Progenitor cell of endocrine pancreas (in vitro differentiated cells): ENCODE measurements around the gene PXDN. TPM values are rescaled to one million over a fixed set of nuclear protein-coding genes. Genes with fewer than 3 reads are reported as not detected.
A peak's percentile ranks its signal among the peaks of the same experiment; 100 is the strongest.

Experiments used
- DNase-seq: peaks from one replicate; pipeline ENCODE4 v3.0.0; 2021; ENCODE audit warnings: low spot score; ENCODE audit not compliant: unreplicated experiment
- H3K27ac Mint-ChIP-seq: 2 replicates; pipeline ENCODE4 v1.8.0; 2021; ENCODE audit warnings: mild to moderate bottlenecking, moderate library complexity, mixed read lengths
- H3K27me3 Mint-ChIP-seq: 2 replicates; pipeline ENCODE4 v1.8.0; 2021; ENCODE audit warnings: mixed read lengths
- H3K36me3 Mint-ChIP-seq: 2 replicates; pipeline ENCODE4 v1.8.0; 2022; ENCODE audit warnings: mixed read lengths; ENCODE audit not compliant: insufficient read depth
- H3K4me1 Mint-ChIP-seq: 2 replicates; pipeline ENCODE4 v1.8.0; 2021; ENCODE audit warnings: low read depth, mixed read lengths
- H3K4me3 Mint-ChIP-seq: 2 replicates; pipeline ENCODE4 v1.8.0; 2021; ENCODE audit warnings: low read depth, mild to moderate bottlenecking, moderate library complexity, mixed read lengths
- H3K9me3 Mint-ChIP-seq: 2 replicates; pipeline ENCODE4 v1.8.0; 2021; ENCODE audit warnings: low read depth, mixed read lengths
- total RNA-seq: library from RNA; stranded (reverse); gene quantifications from 2 replicates; pipeline ENCODE4 v1.2.1, GENCODE V29; 2021
- TF ChIP-seq, protein P1 (sequence below): fragments of 200-600 bp; sonication (generic); IDR thresholded peaks from one replicate; pipeline ENCODE4 v1.5.0; 2021; ENCODE audit warnings: antibody characterized with exemption, mild to moderate bottlenecking; ENCODE audit not compliant: unreplicated experiment

PXDN gene
- total RNA-seq, 1 donor from 2014 or later = 256 TPM

DNA sequence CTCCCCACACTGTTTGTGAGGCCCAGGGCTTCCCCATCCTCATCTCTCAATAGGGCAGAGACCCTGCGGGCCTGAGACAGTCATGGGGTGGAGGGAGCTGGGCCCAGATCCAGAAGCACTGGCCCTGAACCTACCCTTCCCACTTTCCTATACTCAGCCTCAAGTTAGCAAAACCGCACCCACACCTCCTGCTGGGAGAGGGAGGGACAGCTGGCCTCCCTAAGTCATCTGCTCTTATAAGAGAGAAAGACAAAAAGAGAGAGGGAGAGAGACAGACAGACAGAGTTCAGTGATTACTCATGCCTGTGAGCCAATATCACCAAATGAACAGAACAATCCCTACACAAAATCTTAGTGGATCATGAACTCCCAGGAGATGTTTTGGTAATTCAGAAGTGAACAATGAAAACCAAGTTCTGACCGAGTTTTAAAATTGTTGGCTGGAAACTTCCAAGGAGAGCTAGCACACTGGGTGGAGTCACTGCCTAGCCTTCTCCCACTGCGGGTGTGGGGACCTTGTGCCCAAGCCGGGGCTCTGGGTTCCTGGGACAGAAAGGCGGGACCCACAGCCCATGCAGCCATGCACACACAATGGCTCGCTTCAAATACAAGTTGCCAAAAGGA is 130.5 kb downstream of the PXDN start:
- no peak for DNase-seq
- no peak overlapping the region for H3K27ac Mint-ChIP-seq
- no peaks in the 10 kb centered on the region for H3K36me3 Mint-ChIP-seq
- peaks cover 57% of the 10 kb centered on the region for H3K27me3 Mint-ChIP-seq
- H3K4me3 Mint-ChIP-seq = no peak overlapping the region
- H3K4me1 Mint-ChIP-seq = peaks cover 3% of the 10 kb centered on the region
- TF ChIP-seq, protein P1, sequence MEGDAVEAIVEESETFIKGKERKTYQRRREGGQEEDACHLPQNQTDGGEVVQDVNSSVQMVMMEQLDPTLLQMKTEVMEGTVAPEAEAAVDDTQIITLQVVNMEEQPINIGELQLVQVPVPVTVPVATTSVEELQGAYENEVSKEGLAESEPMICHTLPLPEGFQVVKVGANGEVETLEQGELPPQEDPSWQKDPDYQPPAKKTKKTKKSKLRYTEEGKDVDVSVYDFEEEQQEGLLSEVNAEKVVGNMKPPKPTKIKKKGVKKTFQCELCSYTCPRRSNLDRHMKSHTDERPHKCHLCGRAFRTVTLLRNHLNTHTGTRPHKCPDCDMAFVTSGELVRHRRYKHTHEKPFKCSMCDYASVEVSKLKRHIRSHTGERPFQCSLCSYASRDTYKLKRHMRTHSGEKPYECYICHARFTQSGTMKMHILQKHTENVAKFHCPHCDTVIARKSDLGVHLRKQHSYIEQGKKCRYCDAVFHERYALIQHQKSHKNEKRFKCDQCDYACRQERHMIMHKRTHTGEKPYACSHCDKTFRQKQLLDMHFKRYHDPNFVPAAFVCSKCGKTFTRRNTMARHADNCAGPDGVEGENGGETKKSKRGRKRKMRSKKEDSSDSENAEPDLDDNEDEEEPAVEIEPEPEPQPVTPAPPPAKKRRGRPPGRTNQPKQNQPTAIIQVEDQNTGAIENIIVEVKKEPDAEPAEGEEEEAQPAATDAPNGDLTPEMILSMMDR = no peak
- no peaks in the 10 kb centered on the region for H3K9me3 Mint-ChIP-seq

DNA sequence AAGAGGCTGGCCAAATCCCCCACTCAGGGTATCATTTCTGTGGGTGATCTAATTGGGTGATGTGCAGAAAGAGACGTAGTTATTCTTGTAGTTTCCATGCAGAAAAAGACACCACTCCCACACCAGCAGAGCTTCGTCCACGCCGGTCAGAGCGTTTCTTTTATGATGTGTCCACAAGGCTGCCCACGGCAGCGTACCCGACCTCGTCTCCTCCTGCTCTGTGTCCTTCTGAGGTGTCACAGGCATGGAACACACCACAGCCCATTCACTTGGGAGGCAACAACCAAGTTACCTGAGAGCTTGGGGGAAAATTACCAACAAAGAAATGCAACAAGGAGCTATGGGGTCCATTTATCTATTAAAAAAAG is 131.3 kb downstream of the PXDN start:
- TF ChIP-seq, protein P1 = no peak
- H3K27me3 Mint-ChIP-seq = peaks cover 58% of the 10 kb centered on the region
- H3K4me3 Mint-ChIP-seq = no peak overlapping the region
- no peak overlapping the region for H3K27ac Mint-ChIP-seq
- H3K36me3 Mint-ChIP-seq = no peaks in the 10 kb centered on the region
- H3K4me1 Mint-ChIP-seq = no peaks in the 10 kb centered on the region
- no peaks in the 10 kb centered on the region for H3K9me3 Mint-ChIP-seq
- DNase-seq = no peak

DNA sequence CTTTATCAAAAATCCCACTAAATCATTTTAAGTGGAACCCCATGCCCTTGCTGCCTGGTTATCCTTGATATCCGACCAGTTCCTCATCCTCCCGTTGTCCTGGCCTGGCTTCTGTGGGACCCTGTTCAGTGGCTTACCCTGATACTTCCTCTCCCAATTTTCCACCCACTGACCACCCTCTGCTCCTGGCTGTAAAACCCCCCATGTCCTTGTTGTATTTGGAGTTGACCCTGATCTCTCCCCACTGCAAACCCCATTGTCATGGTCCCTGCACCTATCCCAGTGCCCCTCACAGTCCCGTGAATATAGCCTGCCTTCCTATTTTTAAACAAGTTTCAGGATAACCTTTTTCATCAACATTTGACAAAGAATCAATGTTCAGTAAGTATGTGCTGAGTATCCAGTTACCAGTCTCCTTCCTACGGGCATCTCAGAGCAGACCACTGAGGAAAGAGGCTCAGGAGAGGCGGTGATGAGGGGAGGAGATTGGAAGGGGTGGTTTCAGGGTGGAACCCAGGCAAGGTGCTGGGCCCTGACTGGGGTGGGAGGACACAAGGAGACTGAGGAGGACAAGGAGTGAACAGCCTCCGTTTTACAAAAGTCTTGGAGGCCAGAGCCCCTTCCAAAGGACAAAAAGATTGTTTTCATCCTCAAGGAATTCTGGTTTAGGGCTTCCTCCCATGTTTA is 131.8 kb downstream of the PXDN start:
- Mint-ChIP-seq H3K27me3 (peaks cover 58% of the 10 kb centered on the region), H3K36me3 (no peaks in the 10 kb centered on the region), H3K4me3 (no peak overlapping the region), H3K4me1 (no peaks in the 10 kb centered on the region), H3K9me3 (no peaks in the 10 kb centered on the region), H3K27ac (no peak overlapping the region)
- no peak for DNase-seq
- TF ChIP-seq, protein P1 = no peak

DNA sequence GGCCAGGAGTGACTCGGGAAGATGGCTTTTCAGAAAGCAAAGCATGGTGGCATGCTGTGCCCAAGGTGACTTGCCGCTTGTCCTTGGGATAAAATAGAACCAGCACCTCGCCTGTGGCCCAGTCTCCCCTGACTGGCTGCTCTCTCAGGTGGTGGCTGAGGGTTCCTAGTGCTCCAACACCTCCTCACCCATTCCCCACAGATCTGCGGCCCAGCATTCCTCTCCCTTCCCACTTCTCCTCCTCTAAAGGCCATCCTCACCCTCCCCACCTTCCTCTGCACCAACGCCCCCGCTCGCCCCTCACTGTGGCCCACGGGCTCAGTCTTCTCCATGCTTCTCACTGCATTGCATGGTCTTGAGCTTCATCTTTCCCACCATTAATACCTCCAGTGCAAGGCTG is 132.4 kb downstream of the PXDN start:
- Mint-ChIP-seq H3K9me3 (no peaks in the 10 kb centered on the region), H3K4me1 (no peaks in the 10 kb centered on the region), H3K36me3 (no peaks in the 10 kb centered on the region), H3K27ac (peak overlapping the region; percentile 6), H3K27me3 (peaks cover 53% of the 10 kb centered on the region), H3K4me3 (no peak overlapping the region)
- no peak for DNase-seq
- TF ChIP-seq, protein P1 = no peak

DNA sequence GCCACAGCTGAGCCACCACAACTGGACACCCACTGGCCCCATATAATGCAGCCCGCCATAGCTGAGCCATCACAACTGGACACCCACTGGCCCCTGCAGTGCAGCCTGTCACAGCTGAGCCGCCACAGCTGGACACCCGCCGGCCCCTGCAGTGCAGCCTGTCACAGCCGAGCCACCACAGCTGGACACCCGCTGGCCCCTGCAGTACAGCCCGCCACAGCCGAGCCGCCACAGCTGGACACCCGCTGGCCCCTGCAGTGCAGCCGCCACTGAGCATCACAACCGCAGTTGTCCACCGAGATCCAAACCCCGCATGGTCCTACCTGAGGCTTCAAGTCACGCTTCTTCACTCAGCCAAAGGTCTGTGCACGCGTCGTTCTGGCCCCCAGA is 134.2 kb downstream of the PXDN start:
- no peaks in the 10 kb centered on the region for H3K9me3 Mint-ChIP-seq
- no peak overlapping the region for H3K27ac Mint-ChIP-seq
- TF ChIP-seq, protein P1 = no peak
- DNase-seq = no peak
- H3K4me1 Mint-ChIP-seq = no peaks in the 10 kb centered on the region
- H3K36me3 Mint-ChIP-seq = no peaks in the 10 kb centered on the region
- H3K27me3 Mint-ChIP-seq = peaks cover 37% of the 10 kb centered on the region
- H3K4me3 Mint-ChIP-seq = no peak overlapping the region
